Psoas muscle (tissue), 8 donors: ENCODE data around the gene FSTL4. TPM values are rescaled to one million over a fixed set of nuclear protein-coding genes. Genes with fewer than 3 reads are reported as not detected.

Source experiments
- ATAC-seq, 4 donors: fragments of 200-7000 bp; cut with Tn5 transposase; one replicate each; pipeline ENCODE4 v1.9.1; 2020; ENCODE audit warnings: moderate library complexity in 3 of 4, mild to moderate bottlenecking in 2 of 4
- DNase-seq, 2 donors: peaks; one replicate each; pipeline ENCODE4 v3.0.0-alpha.2; 2020
- H3K27ac ChIP-seq: fragments of 200-600 bp; one replicate; pipeline ENCODE4 v1.8.0; 2022
- H3K27me3 ChIP-seq, 3 donors: fragments of 200-600 bp in 1 of 3; one replicate each; pipeline versions ENCODE4 v1.6.1 to v1.8.0; 2013 to 2022; ENCODE audit warnings: low read length in 2 of 3, mild to moderate bottlenecking in 2 of 3, moderate library complexity in 1 of 3; ENCODE audit not compliant: insufficient read depth in 3 of 3
- H3K36me3 ChIP-seq, 2 donors: fragments of 200-600 bp in 1 of 2; one replicate each; pipeline versions ENCODE4 v1.6.1 to v1.8.0; 2013 to 2022; ENCODE audit warnings: low read depth in 1 of 2, mild to moderate bottlenecking in 1 of 2, moderate library complexity in 1 of 2; ENCODE audit not compliant: insufficient read depth in 1 of 2
- H3K4me1 ChIP-seq: fragments of 200-600 bp; one replicate; pipeline ENCODE4 v1.8.0; 2022
- H3K4me3 ChIP-seq: fragments of 200-600 bp; one replicate; pipeline ENCODE4 v1.8.0; 2022; ENCODE audit warnings: mild to moderate bottlenecking
- H3K9me3 ChIP-seq: fragments of 200-600 bp; one replicate; pipeline ENCODE4 v1.8.0; 2022
- CTCF ChIP-seq: fragments of 200-600 bp; IDR thresholded peaks from one replicate; pipeline ENCODE4 v1.8.0; 2022; ENCODE audit warnings: antibody characterized with exemption
- WGBS, 3 donors: extraction: QIAGEN DNeasy Blood & Tissue Kit; methylation state at CpG; one replicate each; pipeline versions ENCODE4 v1.1.6 to v1.1.7; 2013; 5-methylcytosine and 5-hydroxymethylcytosine counted together
- intact Hi-C, 2 donors: fragments of 100-400 bp; cut with DNase I; formaldehyde crosslinking; loops; one replicate each; pipeline versions ENCODE4 v1.11.0 to v1.14.2; 2022
- polyA plus RNA-seq, 3 donors: library from polyadenylated mRNA; stranded (reverse); fragments of 200-250 nt; gene quantifications; one replicate each; pipeline ENCODE4 v1.2.3, GENCODE V29; 2013
- total RNA-seq, 4 donors: library from RNA; stranded (reverse); fragmentation: NEBNext Ultra II Directional in 2 of 4; extraction: Animal tissue kit (Norgen Biotek cat#: 25700) in 2 of 4; gene quantifications; one replicate each; pipeline versions ENCODE4 v1.2.1 to v1.2.4, GENCODE V29; 2021 to 2023
- donor health status: healthy with polysubstance abuse.
- donor health status: DM: no; HTN: no; CAD: no; lungs with moderate emphysema.
- donor health status: Bipolar disorder and iron deficiency.
- donor health status: healthy.
- donor health status: DM: yes; HTN: yes; CAD: no.
- donor health status: DM: no; HTN: no; CAD: no.
- donor health status: DM: no; HTN: no; CAD: no.
- donor health status: DM: yes; HTN: yes; CAD: no.

The FSTL4 gene
- total and polyA plus RNA-seq, 7 donors, result 0.07 to 0.81 (median 0.24) TPM

- intact Hi-C loops, result no loop called here
- Histone ChIP-seq H3K27me3 (no peaks in the 10 kb centered on the region), H3K4me1 (no peaks in the 10 kb centered on the region), H3K36me3 (no peaks in the 10 kb centered on the region), H3K4me3 (no peak overlapping the region), H3K9me3 (no peaks in the 10 kb centered on the region), H3K27ac (no peak overlapping the region)
- DNase-seq (no peak), ATAC-seq (no peak)
- 84 to 95% (median 93%) methylated on average over 9 of the region's 9 CpGs for WGBS, 3 donors
- no peak for TF ChIP-seq CTCF
Measured at GRCh38 chr5:133235696-133236426, 376.5 kb downstream of the FSTL4 start.

DNA sequence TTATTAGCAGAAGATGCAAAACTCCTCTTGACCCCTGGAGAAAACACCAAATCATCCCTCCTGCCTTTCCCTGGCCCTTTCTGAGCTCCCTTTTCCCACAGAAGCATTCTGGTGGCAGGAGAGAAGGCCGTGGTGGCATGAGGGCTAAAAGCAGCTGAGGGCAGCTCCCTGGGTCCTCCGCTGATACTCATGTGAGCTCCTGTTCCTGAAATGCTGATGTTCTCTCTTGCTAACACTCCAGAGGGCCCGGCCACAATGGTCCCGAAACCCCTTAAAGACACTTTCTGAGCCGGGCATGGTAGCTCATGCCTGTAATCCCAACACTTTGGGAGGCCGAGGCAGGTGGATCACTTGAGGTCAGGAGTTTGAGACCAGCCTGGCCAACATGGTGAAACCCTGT lies 377.4 kb downstream of the FSTL4 start:
- no peaks in the 10 kb centered on the region for H3K4me1 ChIP-seq
- no peaks in the 10 kb centered on the region for H3K36me3 ChIP-seq
- 92 to 95% (median 93%) methylated on average over 6 of the region's 6 CpGs for WGBS, 3 donors
- no peak overlapping the region for H3K4me3 ChIP-seq
- intact Hi-C loops, result no loop called here
- ATAC-seq, result no peak
- DNase-seq, result no peak
- no peak for TF ChIP-seq CTCF
- no peaks in the 10 kb centered on the region for H3K27me3 ChIP-seq
- H3K9me3 ChIP-seq, result no peaks in the 10 kb centered on the region
- no peak overlapping the region for H3K27ac ChIP-seq

DNA sequence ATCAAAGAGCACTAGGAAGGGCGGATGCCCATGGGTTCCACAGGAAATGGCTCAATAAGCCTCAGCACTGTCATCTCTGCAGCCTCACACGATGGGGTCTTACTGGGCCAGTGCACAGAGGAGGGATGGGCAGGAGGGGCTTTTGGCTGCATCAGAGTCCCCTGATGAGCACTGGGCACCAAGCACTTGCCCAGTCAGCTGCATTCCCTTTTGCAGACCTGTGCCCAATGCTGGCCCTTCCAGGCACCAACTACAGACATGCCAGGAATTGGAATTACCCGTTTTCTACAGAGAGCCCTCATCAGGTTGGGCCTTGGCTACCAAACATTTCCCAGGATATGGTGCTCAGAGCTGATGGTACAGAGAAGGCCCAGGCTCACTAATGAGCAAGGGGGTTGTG lies 378.1 kb downstream of the FSTL4 start:
- no peak for TF ChIP-seq CTCF
- DNase-seq, result no peak
- no peak for ATAC-seq
- intact Hi-C loops, result no loop called here
- Histone ChIP-seq H3K27ac (no peak overlapping the region), H3K27me3 (no peaks in the 10 kb centered on the region), H3K4me1 (no peaks in the 10 kb centered on the region), H3K9me3 (no peaks in the 10 kb centered on the region), H3K36me3 (no peaks in the 10 kb centered on the region), H3K4me3 (no peak overlapping the region)
- 69 to 81% (median 78%) methylated on average over 3 of the region's 3 CpGs for WGBS, 3 donors

DNA sequence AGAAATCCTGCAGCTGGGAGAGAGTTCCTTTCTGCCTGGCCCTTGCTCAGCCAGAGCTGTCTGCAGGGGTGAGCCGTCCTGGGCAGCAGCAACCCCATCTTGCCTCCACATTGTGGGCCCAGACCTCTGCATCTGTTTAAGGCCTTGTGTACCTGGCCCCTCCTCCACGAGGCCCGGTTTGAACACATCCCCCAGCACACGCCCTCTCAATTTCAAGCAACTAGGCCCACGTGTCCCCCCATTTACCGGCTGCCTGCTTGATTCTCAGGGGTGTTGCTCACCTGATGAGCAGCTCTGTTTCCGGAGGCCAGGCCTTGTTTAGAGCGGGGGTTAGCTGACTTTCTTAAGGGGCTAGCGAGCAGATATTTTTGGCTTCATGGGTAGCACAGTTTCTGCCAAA lies 378.7 kb downstream of the FSTL4 start:
- intact Hi-C loops, result no loop called here
- WGBS, 3 donors, result 87 to 92% (median 89%) methylated on average over 9 of the region's 9 CpGs
- ATAC-seq (no peak), DNase-seq (no peak)
- TF ChIP-seq CTCF, result no peak
- Histone ChIP-seq H3K27ac (no peak overlapping the region), H3K4me3 (no peak overlapping the region), H3K4me1 (no peaks in the 10 kb centered on the region), H3K27me3 (no peaks in the 10 kb centered on the region), H3K36me3 (no peaks in the 10 kb centered on the region), H3K9me3 (no peaks in the 10 kb centered on the region)

- Histone ChIP-seq H3K9me3 (no peaks in the 10 kb centered on the region), H3K27me3 (no peaks in the 10 kb centered on the region), H3K4me1 (no peaks in the 10 kb centered on the region), H3K4me3 (no peak overlapping the region), H3K36me3 (no peaks in the 10 kb centered on the region), H3K27ac (no peak overlapping the region)
- no peak for TF ChIP-seq CTCF
- intact Hi-C loops, result no loop called here
- 93 to 98% (median 94%) methylated on average over 7 of the region's 7 CpGs for WGBS, 3 donors
- no peak for ATAC-seq
- DNase-seq, result no peak
Measured at GRCh38 chr5:133232911-133233310, 379.4 kb downstream of the FSTL4 start.
